GM18951 (cell line): ENCODE measurements around the gene KLHDC4.

Experiments
- POLR2A ChIP-seq: IDR thresholded peaks from 4 replicates; pipeline ENCODE4 v1.6.1; 2011; ENCODE audit warnings: mild to moderate bottlenecking; ENCODE audit not compliant: insufficient read length, insufficient read depth; ENCODE audit errors: extremely low read depth
- in situ Hi-C: fragments of 300-500 bp; cut with MboI; formaldehyde crosslinking; loops from one replicate; pipeline ENCODE4 v1.12.0; 2022; ENCODE audit warnings: low sequenced_read_pairs, mixed read lengths, inconsistent platforms; ENCODE audit not compliant: unreplicated experiment

KLHDC4 gene

GRCh38 chr16:87662254-87663204, 103.3 kb downstream of the KLHDC4 start:
- in situ Hi-C loops: no loop called here
- TF ChIP-seq POLR2A: no peak

GRCh38 chr16:87661561-87661960, 104.2 kb downstream of the KLHDC4 start:
- in situ Hi-C loops: no loop called here
- no peak for TF ChIP-seq POLR2A

GRCh38 chr16:87658564-87659225, 107.1 kb downstream of the KLHDC4 start:
- no peak for TF ChIP-seq POLR2A
- in situ Hi-C loops: no loop called here
